Activated CD4-positive, alpha-beta T cell treated with anti-CD3 and anti-CD28 coated beads for 4 hours (primary cell): ENCODE data around the gene GNAO1.

ENCODE experiments used
- DNase-seq, 2 donors: peaks; one replicate each; pipeline ENCODE4 v3.0.0-alpha.2; 2020

GNAO1 gene

DNA sequence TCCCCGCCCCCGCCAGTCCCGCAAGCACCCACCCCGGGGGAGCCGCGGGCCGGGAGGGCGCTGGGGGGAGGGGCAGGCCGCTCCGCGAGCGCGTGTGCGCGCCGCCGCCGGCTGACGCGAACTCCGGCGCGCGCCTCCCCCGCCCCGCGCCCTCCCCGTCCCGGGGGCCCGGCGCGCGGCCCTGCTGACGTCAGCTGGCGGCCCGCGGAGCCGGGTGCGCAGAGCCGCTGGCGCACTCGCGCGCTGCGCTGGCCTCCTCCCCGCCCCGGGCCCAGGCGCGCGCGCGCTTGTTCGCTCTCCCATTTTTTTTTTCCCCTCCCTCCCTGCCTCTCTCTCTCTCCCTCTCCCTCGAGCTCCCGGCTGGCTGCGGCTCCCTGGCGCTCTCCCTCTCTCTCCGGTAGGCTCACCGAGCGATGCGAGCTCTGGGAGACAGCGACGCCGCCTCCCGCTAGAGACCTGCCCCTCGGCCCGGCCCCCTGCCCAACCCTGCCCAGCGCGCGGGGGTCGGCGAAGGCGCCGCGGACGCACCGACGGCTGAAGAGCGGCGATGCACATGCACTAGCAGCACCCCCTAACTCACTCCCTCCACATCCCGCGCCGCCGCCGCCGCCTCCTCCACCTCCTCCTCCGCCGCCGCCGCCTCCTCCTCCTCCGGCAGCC, at the start of gene GNAO1:
Gene GNAO1, plus strand, starts transcription at position 334 of the 660 bp plus-strand sequence. CDS start 747 bp downstream, outside the sequence.
- peak; percentile 62 to 70 for DNase-seq

DNA sequence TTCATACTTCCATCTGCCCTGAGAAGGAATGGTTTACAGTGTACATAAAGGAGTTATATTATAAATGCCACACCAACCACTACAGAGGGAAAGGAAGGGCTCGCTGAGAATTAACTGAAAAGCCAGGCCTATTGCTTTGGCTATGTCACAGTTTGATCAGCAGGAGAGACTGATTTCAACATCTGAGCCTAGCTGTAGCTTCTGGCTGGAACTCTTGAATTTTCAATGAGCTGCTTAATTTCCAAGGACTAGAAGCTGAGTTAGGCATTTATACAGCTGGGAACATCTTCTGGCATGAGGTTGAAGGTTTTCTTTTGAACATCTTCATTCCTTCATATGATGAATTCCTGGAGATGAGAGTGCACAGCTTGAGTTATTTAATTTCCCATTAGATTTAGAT, 47.6 kb upstream of the GNAO1 start:
- no peak for DNase-seq

DNA sequence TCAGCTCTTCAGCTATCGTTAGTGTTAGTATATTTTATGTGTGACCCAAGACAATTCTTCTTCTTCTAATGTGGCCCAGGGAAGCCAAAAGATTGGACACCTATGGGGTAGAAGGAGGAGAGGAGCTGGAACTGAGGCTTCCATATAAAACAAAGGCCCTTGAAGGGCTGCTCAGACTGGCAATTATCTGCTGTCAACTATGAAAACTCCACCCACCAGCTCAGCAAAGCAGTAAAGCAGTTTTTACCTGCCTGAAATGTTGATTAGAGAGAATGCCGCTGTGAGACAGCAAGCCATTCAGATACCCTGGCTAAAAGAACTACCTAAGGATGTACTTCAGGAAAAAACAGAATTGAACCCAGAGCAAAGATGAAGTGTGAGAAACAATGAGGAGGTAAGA, 45.9 kb upstream of the GNAO1 start:
- no peak for DNase-seq

DNA sequence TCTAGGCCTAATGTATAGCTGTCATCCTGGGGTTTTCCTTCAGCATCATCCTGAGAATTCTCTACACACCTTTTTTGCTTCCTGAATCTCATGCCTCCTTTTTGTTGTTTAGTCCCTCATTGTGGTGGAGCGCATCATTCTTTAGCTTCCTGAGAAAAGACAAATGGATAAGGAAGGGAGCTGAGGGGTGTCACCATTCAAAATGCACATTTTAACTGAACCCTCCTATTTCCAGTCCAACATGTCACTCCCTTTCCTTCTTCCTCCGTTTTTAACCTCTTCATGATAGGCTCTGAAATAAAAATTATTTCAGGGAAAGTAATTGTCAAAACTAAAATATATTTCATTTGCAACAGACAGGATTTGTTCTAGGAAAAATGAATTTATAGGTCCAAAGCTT, 39.7 kb upstream of the GNAO1 start:
- no peak for DNase-seq

DNA sequence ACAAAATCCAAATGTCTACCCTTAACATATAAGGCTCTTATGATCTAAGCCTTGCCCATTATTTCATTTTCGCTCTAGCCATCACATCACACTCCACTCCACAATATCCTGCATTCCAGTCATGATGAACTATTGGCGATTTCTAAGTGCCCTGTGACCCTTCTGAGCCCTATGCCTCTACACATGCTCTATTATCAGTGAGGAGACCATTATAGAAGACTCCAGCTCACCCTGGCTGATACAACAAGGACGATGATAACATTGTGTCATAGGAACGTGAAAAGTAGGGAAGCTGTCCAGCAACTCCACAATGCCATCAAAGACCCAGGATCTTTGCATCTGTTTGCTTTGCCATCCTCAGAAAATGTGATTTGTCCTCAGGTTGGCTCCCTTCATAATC, 29.6 kb upstream of the GNAO1 start:
- DNase-seq = no peak

DNA sequence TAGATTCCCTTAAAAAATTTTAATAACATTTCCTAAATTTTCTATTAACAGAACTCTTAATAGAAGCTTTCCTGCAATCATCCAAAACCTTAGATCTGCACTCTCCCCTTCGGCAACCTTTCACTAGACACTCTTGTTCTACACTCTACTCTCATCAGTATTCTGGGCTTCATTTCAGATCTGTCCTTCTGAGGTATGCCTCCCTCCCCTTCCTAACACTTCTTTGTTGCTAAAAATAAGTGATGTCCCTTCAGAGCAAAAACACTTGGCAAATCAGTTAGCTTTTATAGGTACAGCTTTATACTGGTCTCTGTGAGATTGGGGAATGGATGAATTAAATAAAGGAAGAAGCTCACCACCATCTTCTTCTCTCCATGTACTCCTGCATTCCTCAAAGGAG, 28.2 kb upstream of the GNAO1 start:
- no peak for DNase-seq

DNA sequence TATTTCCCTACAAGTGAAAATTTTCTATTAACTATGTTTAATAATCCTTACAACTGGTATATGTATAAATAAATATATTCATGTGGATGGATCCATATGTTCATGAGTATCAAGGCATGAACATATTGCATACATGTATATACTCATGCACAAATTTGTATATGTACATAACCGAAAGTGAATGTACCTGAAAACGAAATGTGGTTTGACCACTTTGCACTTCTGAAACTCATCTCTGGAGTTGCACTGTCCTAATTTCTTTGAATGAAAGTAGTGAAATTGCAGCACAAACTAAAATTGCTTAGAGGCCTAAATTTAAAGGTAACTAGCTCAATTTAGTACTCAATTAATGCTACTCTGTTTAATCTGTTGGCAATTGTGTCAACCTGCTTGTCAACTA, 27.4 kb upstream of the GNAO1 start:
- DNase-seq = no peak

DNA sequence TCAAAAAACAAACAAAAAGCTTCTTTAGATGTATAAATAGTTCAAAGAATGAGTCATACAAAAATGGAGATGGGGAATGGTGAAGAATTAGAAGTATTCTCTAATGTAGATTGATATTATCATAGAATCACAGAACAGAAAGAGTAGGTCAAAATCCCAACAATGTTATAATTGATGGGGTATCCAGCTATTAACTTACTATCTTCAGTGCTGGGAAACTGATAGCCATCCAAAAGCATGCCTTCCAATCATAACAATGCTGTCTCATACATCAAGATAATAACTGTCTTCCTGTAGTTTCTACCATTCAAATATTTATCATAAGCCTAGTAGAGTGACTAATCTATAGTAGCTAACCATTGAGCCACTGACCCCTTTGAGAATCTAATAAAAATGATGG, 26.7 kb upstream of the GNAO1 start:
- no peak for DNase-seq

DNA sequence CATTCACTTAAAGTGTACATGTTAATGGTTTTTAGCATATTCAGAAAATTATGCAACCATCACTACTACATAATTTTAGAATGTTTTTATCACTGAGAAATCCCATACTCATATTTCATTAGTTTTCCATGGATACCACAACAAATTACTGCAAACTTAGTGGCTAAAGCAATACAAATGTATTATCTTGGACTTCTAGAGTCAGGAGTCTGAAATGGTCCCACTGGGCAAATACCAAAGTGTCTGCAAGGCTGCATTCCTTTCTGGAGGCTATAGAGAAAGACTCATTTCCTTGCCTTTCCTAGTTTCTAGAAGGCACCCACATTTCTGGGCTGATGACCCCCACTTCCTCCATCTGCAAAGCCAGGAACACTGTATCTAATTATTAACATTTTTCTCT, 16.9 kb upstream of the GNAO1 start:
- no peak for DNase-seq

DNA sequence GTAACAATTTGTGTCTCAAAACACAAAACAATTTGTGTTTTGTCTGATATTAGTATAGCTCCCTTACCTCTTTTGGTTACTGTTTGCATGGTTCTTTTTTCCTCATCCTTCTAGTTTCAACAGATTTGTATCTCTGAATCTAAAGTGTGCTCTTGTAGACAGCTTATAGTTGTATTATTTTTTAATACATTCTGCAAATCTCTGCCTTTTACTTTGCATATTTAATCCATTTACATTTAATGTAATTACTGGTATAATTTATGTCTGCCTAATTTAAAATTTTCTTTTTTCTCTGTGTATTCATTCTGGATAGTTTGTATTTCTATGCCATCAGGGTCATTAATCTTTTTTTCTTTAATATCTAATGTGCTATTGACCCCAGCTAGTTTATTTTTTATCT, 9.9 kb upstream of the GNAO1 start:
- DNase-seq = no peak

DNA sequence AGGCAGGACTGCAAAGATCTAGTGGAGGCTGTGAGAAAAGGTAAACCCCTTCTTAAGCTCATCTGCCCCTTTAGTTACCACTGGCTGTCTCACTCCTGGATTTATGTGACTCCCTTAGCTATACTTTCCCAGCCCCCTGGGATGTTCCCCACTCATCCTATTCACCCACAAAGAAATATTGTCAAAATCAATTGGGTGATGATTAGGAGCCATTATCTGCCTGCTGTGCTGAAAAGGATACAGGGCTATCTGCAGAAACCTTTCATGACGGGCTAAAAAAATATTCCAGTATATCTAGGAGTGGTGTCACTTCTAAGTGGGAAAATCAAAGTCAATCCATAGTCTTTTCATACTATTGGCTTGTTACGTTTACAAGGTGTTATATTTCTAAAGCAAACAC, 8.0 kb upstream of the GNAO1 start:
- no peak for DNase-seq

DNA sequence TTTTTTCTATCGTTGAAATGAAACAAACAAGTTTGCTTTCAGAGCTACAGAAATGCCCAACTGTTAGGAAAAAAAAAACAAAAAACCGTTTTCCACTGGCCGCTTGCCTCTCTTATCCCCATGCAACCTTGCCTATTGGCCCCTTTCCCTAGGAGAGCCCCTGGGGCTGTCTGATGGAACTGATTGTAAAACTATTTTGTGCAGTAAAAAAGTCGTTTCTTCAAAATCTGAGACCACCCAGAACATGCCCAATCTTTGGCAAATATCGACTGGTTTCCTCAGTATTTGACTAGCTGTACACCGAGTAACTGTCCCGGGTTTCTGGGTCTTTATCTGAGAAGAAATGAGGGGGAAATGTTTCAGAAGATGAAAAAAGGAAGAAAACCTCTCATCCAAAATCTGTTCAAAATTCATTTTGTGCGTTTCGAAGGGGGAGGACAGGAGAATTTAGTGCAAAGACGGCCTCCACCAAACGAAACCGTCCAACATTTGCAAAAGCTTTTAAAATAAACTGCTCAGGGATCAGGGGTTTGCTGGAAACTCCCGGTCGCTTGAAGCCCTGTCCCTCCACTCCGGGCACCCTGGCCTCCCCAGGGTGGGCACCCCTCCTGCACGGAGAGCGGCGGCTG, 1.1 kb upstream of the GNAO1 start:
- no peak for DNase-seq

DNA sequence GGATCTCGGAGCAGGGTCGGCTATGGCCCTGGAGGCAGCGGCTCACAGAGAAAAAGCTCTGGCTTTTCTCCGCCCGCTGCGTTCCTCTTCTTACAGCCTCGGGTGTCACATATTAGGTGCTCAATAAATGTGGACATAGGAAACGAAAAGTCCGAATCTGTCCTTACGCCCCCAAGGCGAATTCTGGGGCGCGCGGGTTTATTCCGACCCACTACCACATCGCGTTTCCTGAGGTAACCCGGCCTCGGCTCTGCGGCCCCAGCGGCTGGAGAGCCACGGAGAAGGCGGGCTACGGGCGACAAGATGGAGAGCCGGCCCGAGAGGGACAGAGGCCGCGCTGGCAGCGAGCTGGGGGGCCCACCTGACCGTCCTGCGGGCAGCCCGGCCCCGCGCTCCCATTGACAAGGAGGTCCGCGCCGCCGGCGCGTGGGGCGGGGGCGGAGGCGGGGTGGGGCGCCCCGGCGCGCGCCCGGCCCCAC, 573 bp upstream of the GNAO1 start:
- DNase-seq = peak in 1 of 2 donors; percentile 15

DNA sequence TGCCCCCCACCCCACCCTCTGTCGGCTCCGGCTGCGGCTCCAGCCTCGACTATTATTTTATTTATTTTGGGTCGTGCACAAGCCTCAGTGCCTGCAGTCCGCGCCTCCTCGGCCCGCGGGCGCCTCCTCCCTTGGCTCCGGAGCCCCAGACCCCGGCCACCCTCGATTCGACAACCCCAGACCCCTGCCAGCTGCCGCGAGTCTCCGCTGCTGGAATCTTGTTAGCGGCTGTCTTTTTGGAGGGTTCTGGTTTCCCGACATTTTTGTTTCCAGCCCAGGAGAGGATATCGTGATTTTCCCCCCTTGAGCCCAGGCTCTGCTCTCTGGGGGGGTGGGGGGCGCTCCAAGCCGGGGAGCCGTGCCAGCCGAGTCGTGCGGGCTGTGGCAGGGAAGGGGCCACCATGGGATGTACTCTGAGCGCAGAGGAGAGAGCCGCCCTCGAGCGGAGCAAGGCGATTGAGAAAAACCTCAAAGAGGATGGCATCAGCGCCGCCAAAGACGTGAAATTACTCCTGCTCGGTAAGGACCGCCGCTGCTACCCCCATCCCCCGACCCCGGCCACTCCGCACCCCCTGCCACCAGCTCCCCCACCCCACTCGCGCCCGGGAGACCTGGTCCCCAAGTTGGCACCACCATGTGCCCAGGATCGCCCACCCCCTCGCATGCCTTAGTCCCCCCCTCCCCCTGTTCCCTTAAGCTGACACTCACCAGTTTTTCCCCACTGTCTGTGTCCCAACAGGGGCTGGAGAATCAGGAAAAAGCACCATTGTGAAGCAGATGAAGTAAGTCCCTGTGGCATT, 746 bp downstream of the GNAO1 start:
- DNase-seq = no peak

DNA sequence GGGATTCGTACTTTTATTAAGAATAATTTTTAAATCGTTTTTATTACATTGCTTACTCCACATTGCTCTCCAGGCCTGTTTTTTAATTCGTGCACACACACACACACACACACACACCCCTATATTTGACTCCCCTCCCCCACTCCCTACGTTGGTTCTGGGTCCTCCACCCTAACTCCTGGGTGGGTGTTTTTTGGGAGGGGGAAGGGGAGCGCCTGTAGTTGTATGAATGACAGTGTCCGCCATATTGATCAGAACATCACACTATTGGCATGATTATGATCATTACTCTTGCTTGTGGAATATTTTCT, 1.3 kb downstream of the GNAO1 start:
- no peak for DNase-seq

DNA sequence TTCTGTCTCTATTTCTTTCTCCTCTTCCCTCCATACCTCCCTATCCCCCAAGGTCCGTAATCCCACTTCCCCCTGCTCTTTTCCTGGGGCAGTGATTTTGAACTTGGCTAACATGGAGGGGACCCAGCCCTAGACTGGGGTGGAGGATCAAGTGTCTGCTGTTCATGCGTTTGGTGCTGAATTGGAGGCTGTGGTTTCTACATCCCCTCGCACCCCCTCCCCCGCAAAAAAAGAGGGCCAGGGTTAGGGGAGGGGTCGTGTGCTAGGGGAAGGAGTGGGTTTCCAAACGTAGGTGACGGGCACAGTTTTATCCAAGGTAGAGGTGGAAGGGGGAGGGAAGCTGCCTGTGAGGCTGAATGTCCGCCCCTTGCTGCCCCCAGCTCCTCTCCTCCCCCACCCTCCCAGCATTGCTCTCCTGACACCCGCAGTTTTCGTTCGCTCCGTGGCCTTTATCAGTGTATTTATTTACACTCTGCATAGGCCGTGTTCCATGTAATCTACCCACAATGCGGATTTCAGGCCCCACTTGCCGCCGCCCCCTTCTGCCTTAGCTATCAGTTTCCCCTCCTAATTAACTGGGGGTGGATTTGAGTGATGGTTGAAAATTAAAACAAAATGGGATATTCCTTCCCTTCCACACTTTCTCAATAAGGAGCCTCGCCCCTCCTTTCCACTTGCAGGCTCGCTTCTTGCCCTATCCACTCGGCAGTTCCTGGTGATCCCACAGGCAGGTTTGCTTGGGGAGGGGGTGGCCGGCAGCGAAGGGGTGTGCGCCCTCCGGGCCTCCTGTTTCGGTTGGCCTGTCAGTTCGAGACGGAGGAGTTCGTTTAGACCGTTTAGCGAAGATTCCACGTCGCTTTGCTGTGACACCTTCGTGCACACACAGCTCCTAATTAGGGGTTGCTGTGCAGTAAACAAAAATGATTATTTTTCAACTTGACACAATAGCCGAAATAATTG, 2.0 kb downstream of the GNAO1 start:
- DNase-seq = no peak

DNA sequence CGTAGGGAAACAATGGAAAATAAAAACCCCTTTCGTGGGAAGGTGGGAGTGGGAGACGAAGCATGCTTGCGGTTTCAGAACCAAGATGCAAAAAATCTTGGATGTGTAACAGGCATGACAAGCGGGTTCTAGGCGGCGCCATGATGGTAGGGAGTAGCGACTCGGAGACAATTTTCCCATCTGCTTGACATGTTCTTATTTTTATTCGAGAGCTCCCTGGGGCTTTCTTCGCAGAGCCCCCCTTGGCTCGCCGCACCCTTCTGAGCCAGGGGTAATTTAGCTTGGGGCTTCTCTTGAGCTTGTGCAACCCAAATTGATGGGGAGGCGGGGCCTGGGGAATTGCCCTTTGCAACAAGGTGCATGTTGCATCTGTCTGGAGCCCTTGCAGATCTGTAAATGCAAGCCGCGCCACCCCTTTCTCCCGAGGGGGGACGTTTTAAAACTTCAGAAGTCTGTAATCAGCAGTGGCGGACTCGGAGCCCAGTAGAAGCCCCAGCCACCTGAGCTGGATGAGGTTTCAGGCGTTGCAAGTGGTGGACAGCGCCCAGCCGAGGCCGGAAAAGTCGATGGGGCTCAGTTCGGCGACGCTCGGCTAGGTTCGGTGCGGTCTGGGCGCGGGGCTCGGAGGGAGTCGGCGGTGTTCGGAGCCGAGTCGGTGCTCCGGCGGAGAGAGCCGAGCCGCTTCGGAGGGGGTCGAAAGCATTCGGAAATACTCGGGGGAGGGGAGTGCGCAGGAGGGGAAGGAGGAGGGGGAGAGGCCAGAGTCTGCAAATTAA, 2.9 kb downstream of the GNAO1 start:
- peak; percentile 59 for DNase-seq

DNA sequence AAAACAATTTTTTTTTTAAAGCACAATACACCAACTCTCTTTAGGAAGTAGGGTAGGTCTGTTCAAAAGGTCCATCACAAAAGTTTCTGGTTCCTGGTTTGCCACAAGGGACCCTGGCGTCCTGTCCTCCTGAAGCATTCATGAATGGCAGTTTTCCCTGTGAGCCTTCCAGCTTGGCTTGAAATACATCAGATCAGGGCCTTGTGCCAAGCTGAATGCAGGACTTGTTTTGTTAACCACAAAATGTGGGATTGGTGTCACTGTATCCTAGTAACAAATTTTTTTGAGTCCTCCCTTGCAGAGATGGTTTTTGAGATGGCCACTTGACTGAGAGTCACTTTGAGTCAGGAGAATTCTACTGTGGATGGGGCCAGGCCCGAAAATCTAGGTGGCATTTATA, 3.9 kb downstream of the GNAO1 start:
- no peak for DNase-seq

DNA sequence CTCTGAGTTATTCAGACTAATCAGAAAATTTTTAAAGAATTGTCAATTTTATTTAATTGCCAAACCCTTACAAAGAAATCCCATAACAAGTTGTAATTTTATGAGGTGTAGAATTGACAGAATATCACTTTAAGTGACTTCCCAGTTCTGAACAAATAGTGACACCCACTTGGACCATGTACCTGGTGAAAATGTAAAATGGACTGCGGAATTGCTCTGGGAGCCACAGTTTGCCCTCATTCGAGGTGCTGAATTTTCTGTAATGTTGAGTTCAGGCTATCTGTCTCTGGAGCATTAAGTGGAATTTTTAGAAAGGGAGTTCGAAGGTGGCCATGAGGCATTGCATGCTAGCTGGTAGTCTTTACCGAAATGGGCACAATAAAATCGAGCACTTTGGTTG, 5.1 kb downstream of the GNAO1 start:
- no peak for DNase-seq

DNA sequence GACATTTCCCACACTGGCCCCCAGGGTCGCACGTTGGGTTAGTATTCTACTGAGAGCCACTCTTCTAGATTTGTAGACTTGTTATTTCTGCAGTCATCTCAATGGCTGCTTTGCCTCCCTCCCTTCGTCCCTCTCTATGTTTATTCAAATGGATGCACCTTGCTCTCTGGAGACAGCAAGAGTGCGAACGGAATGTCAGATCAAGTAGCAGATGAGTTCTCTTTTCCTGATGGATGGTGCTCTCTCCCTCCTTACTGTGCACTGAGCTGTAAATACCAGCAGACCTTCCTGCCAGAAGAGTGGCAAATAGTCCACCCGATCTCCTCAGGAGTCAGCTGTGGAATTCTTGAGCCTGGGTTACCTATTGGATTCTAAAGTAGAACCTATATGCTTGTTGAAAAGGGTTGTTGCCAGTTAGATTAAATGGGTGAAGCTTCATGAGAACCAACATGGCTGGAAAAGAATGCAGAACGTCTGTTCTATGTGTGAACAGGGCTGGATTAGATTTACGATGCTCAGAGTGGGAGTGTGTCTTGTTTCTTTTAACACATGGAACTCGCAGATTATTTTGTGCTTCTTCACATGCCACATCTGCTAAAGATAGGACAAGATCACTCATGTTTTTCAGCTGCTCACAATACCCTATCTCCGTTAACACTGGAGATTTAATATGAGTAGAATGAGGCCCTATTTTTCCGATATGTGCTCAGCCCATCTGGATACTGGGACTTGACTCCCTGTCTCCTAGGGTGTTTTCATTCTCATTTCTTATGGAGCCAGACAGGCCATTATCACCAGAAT, 6.1 kb downstream of the GNAO1 start:
- DNase-seq = no peak

DNA sequence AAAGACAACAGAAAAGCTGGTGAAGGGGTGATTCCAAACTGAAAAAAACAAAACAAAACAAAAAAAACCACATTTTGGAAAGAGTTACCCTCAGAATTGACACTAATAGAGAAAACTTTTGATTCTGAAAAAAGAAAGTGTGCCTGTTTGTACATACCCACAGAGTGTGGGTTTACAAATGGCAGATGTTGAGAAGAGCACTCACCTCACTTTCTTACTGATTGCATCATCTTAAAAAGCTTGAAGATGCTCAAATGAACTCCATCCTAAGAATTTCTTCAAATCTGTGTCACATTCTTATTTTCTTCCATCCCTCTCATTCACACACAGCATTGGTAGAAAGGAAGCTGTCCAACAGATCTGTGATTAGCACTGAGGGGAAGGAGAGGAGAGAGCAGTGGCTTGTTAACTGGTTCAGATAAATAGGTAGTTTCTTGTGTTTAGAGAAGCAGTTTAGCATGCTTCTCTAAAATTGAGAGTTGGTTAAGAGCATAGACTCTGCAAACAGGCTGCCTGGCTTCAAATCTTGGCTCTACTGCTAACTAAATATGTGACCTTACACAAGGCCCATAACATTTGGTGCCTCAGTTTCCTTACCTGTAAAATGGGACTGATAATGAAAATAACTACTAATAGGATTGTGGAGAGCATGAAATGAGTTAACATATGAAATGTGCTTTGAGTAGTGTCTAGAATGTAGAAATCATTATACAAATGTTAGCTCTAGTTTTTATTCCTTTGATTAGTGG, 6.9 kb downstream of the GNAO1 start:
- DNase-seq = no peak
